HCT116 (cell line): ENCODE results near the gene ITPK1. TPM values are rescaled to one million over a fixed set of nuclear protein-coding genes. Genes with fewer than 3 reads are reported as not detected.

Source experiments
- ATAC-seq: fragments of 200-7000 bp; cut with Tn5 transposase; 2 replicates; pipeline ENCODE4 v1.9.1; 2020; ENCODE audit warnings: mild to moderate bottlenecking, moderate library complexity
- BruUV-seq: library from RNA; stranded (reverse); fragments of 400-500 nt; replicated peaks from 2 replicates; lab custom pipeline; 2021; lab: Mats Ljungman, UMichigan
- CTCF ChIA-PET: fragments of 300-600 bp; sonication (Branson Sonifier 250); formaldehyde crosslinking; loops from one replicate; lab custom pipeline; 2021; ENCODE audit warnings: antibody characterized with exemption; lab: Charles Lee
- POLR2A ChIA-PET: fragments of 300-600, 350-600 bp; sonication (Branson Sonifier 250); formaldehyde crosslinking; loops from one replicate; lab custom pipeline; 2021; ENCODE audit warnings: antibody characterized with exemption; lab: Charles Lee
- RAD21 ChIA-PET, 2 experiments: fragments of 300-600 bp; sonication (Branson Sonifier 250); formaldehyde crosslinking; loops; one replicate each; lab custom pipeline; 2023; ENCODE audit warnings: low total read pairs in 2 of 2; ENCODE audit not compliant: uncharacterized antibody in 2 of 2, unreplicated experiment in 2 of 2, low non-redundant PET in 1 of 2; lab: Charles Lee
- DNase-seq: peaks from one replicate; pipeline ENCODE4 v3.0.0-alpha.2; 2010; ENCODE audit warnings: low read depth, low spot score
- H2AFZ ChIP-seq: fragments of 200-600 bp; shearing (Covaris generic), sonication (generic); 2 replicates; pipeline ENCODE4 v1.6.1; 2017; ENCODE audit warnings: low read depth, mixed run types, mixed read lengths, antibody characterized with exemption, low read length; ENCODE audit not compliant: poor library complexity, severe bottlenecking
- H3K27ac ChIP-seq: 2 replicates; pipeline ENCODE4 v1.5.1; 2012; ENCODE audit warnings: low read depth, low read length
- H3K27me3 ChIP-seq: fragments of 200-600 bp; sonication (generic); 2 replicates; pipeline ENCODE4 v1.6.1; 2016; ENCODE audit warnings: mixed run types, low read length, mixed read lengths; ENCODE audit not compliant: insufficient read depth
- H3K36me3 ChIP-seq, 2 experiments: fragments of 200-500 bp in 1 of 2; fragments of 200-600 bp in 1 of 2; sonication (Bioruptor generic) in 1 of 2; sonication (generic) in 1 of 2; 2 replicates each; pipeline versions ENCODE4 v1.5.1 to v1.6.1; 2014 to 2016; ENCODE audit warnings: low read length in 2 of 2, inconsistent platforms in 1 of 2, mixed read lengths in 1 of 2, mixed run types in 1 of 2; ENCODE audit not compliant: insufficient read depth in 2 of 2, control insufficient read depth in 1 of 2
- H3K4me1 ChIP-seq, 2 experiments: fragments of 200-600 bp in 1 of 2; sonication (generic) in 1 of 2; 2 replicates each; pipeline versions ENCODE4 v1.5.1 to v1.6.1; 2012 to 2017; ENCODE audit warnings: low read length in 2 of 2, inconsistent platforms in 1 of 2, mild to moderate bottlenecking in 1 of 2, mixed read lengths in 1 of 2, mixed run types in 1 of 2, moderate library complexity in 1 of 2; ENCODE audit not compliant: insufficient read depth in 2 of 2, control insufficient read depth in 1 of 2
- H3K4me2 ChIP-seq: fragments of 200-600 bp; sonication (generic); 2 replicates; pipeline ENCODE4 v1.6.1; 2017; ENCODE audit warnings: mixed run types, low read length, mixed read lengths
- H3K4me3 ChIP-seq, 2 experiments: fragments of 200-600 bp in 1 of 2; sonication (generic) in 1 of 2; replicated peaks in 1 of 2; 2 replicates each; pipeline ENCODE4 v1.5.1; 2011 to 2016; ENCODE audit warnings: low read length in 2 of 2, control low read depth in 1 of 2, low read depth in 1 of 2, mild to moderate bottlenecking in 1 of 2, mixed read lengths in 1 of 2, mixed run types in 1 of 2
- H3K79me2 ChIP-seq: fragments of 200-600 bp; sonication (generic); 2 replicates; pipeline ENCODE4 v1.6.1; 2017; ENCODE audit warnings: mild to moderate bottlenecking, mixed run types, low read length, moderate library complexity, mixed read lengths; ENCODE audit not compliant: insufficient read depth
- H3K9ac ChIP-seq: fragments of 200-600 bp; sonication (generic); 2 replicates; pipeline ENCODE4 v1.6.1; 2016; ENCODE audit warnings: low read length, mixed read lengths
- H3K9me2 ChIP-seq: fragments of 200-600 bp; sonication (generic), shearing (Covaris generic); 2 replicates; pipeline ENCODE4 v1.6.1; 2017; ENCODE audit warnings: mixed run types, mild to moderate bottlenecking, moderate library complexity; ENCODE audit not compliant: insufficient read depth
- H3K9me3 ChIP-seq, 2 experiments: fragments of 200-500 bp in 1 of 2; fragments of 200-600 bp in 1 of 2; sonication (Bioruptor generic) in 1 of 2; sonication (generic) in 1 of 2; 2 replicates each; pipeline ENCODE4 v1.6.1; 2014 to 2017; ENCODE audit warnings: low read length in 2 of 2, mixed read lengths in 2 of 2, inconsistent platforms in 1 of 2, low read depth in 1 of 2, mild to moderate bottlenecking in 1 of 2, mixed run types in 1 of 2, moderate library complexity in 1 of 2; ENCODE audit not compliant: control insufficient read depth in 1 of 2, insufficient read depth in 1 of 2
- H4K20me1 ChIP-seq: fragments of 200-600 bp; sonication (generic), shearing (Covaris generic); 2 replicates; pipeline ENCODE4 v1.6.1; 2017; ENCODE audit warnings: mixed run types, mild to moderate bottlenecking, moderate library complexity; ENCODE audit not compliant: insufficient read depth
- CEBPB ChIP-seq: IDR thresholded peaks from 2 replicates; pipeline ENCODE4 v1.6.1; 2012; ENCODE audit warnings: low read depth
- EGR1 ChIP-seq: IDR thresholded peaks from 2 replicates; pipeline ENCODE4 v1.6.1; 2012; ENCODE audit warnings: low read depth
- EZH2 ChIP-seq: fragments of 200-600 bp; sonication (generic); IDR thresholded peaks from 2 replicates; pipeline ENCODE4 v1.6.1; 2017; ENCODE audit warnings: antibody characterized with exemption, mixed run types
- EZH2phosphoT487 ChIP-seq: fragments of 200-600 bp; IDR thresholded peaks from 2 replicates; pipeline ENCODE4 v1.6.1; 2018; ENCODE audit warnings: antibody characterized with exemption, borderline replicate concordance
- FOSL1 ChIP-seq: IDR thresholded peaks from 2 replicates; pipeline ENCODE4 v1.6.1; 2012; ENCODE audit warnings: low read depth
- POLR2A ChIP-seq: IDR thresholded peaks from 2 replicates; pipeline ENCODE4 v1.7.0; 2011; ENCODE audit warnings: borderline replicate concordance; ENCODE audit not compliant: insufficient read depth, insufficient read length; ENCODE audit errors: extremely low read depth
- REST ChIP-seq: IDR thresholded peaks from 2 replicates; pipeline ENCODE4 v1.6.1; 2012; ENCODE audit warnings: low read depth
- SIN3A ChIP-seq: IDR thresholded peaks from 2 replicates; pipeline ENCODE4 v1.6.1; 2012; ENCODE audit warnings: low read depth
- SP1 ChIP-seq: IDR thresholded peaks from 2 replicates; pipeline ENCODE4 v1.6.1; 2012; ENCODE audit warnings: low read depth
- SRF ChIP-seq: IDR thresholded peaks from 2 replicates; pipeline ENCODE4 v1.6.1; 2012; ENCODE audit warnings: low read depth
- TCF7L2 ChIP-seq: IDR thresholded peaks from 2 replicates; pipeline ENCODE4 v1.7.0; 2011; ENCODE audit warnings: borderline replicate concordance, inconsistent platforms; ENCODE audit not compliant: insufficient read depth, insufficient read length; ENCODE audit errors: extremely low read depth
- YY1 ChIP-seq: IDR thresholded peaks from 2 replicates; pipeline ENCODE4 v1.6.1; 2011; ENCODE audit warnings: low read length, low read depth, moderate library complexity, mild to moderate bottlenecking; ENCODE audit not compliant: insufficient replicate concordance; ENCODE audit errors: extremely low read depth
- intact Hi-C: fragments of 100-400 bp; cut with micrococcal nuclease; formaldehyde crosslinking; loops from 2 replicates; pipeline ENCODE4 v1.10.0; 2022
- total RNA-seq: library from RNA; stranded (reverse); gene quantifications from one replicate; pipeline ENCODE4 v1.2.1, GENCODE V29; 2021; ENCODE audit not compliant: unreplicated experiment

The ITPK1 gene
- total RNA-seq, 1 experiment from 2014 or later = 70.2 TPM

- peaks cover 10 to 12% of the 10 kb centered on the region in 2 experiments; a peak in 3 of 4 replicates for H3K4me1 ChIP-seq
- H3K9me3 ChIP-seq = no peaks in the 10 kb centered on the region; a peak in 1 of 4 replicates
- no peak overlapping the region for H3K9ac ChIP-seq
- DNase-seq (no peak), ATAC-seq (no peak)
- H3K79me2 ChIP-seq = no peaks in the 10 kb centered on the region
- ChIA-PET POLR2A (no interaction called here), CTCF (no interaction called here), RAD21 (no interaction called here)
- no peak overlapping the region for H3K4me3 ChIP-seq
- H3K9me2 ChIP-seq = no peaks in the 10 kb centered on the region
- no peak overlapping the region for H3K4me2 ChIP-seq
- TF ChIP-seq SRF (no peak), EZH2phosphoT487 (no peak), EZH2 (no peak), POLR2A (no peak), YY1 (no peak), CEBPB (no peak), FOSL1 (no peak), REST (no peak), EGR1 (no peak), SIN3A (no peak), SP1 (no peak), TCF7L2 (no peak)
- H2AFZ ChIP-seq = no peak overlapping the region
- intact Hi-C loops = no loop called here
- no peak overlapping the region for H3K27ac ChIP-seq
- no peaks in the 10 kb centered on the region for H4K20me1 ChIP-seq
- H3K36me3 ChIP-seq = no peaks in the 10 kb centered on the region
- H3K27me3 ChIP-seq = no peaks in the 10 kb centered on the region
- BruUV-seq = no TSS peak
Observed at GRCh38 chr14:92984082-92984788, 131.5 kb downstream of the ITPK1 start.
